Measurements from ENCODE around the gene RPH3AL.
A peak's percentile ranks its signal among the peaks of the same experiment; 100 is the strongest.

RPH3AL gene

GRCh38 chr17:193841-194806 is 158.5 kb downstream of the RPH3AL start:
- DNase-seq, result peak; percentile 33

DNA sequence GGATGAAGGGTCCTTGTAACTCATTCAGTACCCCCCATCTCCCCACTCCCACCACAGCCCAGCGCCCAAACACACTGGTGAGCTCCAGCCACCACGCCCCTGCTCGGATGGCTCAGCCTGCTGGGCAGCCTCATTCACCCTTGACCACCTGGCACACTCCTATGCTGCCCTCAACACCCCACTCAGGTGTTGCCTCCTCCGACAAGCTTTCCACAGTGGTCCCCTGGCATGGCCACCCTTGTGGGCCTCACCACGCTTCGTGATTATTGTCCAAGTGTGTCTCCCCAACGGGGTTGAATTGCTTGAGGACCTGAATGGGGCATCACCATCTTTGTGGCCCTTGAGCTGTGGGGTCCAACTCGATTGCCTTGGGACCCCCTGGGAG is 159.2 kb downstream of the RPH3AL start:
- DNase-seq, result no peak

DNA sequence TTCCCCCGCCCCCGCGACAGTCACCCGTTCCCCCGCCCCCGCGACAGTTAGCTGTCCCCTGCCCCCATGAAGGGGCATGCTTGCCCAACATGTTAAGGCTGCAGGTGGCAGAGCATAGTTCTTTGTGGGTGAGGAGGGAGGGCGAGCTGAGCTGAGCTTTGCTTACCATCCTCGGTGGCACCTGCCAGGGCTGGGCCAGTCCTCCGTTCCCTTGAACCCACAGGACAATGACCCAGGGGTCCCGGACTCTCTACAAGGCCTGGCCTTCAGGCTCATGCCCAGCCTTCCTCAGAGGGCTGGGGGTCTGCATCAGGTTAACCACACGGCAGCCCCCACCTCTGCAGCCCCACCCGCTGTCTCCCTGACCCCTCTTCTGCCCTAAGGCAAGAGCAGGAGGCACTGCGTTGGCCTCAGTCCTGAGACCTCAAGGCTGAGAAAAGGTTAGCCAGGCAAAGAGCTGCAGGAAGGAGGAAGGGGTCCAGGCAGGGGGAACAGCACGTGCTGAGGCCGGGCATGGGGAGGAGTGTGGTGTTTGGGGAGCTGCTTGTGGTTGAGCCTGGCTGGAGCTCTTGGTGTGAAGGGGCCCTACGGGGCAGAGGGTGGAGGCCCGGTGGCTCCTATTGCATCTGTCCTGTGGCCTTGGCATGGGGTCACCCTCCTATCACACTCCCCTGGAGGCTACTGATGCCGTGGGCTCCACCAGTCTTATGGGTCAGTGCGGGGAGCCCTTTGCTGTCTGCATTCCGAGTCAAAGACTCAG is 159.8 kb downstream of the RPH3AL start:
- DNase-seq, result no peak

- no peak for DNase-seq
These were observed 163.2 kb downstream of the RPH3AL start for GRCh38 chr17:189444-189843.

GRCh38 chr17:187130-187529 is 165.5 kb downstream of the RPH3AL start:
- DNase-seq, result no peak

- DNase-seq, result no peak
These were observed 167.0 kb downstream of the RPH3AL start for GRCh38 chr17:185445-186138.

DNA sequence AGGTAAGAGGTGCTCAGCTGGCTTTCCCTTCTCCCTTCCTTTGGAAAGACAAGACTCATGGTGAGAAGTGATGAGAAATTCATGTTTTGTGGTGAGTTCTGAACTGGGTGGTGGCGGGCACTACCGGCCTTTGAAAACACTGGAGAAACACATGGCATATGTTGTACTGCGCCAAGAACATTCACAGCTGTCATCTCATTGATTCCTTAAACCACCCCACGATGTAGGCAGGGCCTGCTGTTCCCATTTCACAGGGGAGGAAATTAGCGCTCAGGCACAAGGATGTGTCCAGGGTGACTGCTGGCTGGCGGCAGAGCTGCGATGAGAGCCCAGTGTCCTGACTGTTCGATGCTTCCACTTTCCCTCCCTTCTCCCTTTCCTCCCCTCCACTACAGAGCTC is 169.6 kb downstream of the RPH3AL start:
- DNase-seq, result no peak

DNA sequence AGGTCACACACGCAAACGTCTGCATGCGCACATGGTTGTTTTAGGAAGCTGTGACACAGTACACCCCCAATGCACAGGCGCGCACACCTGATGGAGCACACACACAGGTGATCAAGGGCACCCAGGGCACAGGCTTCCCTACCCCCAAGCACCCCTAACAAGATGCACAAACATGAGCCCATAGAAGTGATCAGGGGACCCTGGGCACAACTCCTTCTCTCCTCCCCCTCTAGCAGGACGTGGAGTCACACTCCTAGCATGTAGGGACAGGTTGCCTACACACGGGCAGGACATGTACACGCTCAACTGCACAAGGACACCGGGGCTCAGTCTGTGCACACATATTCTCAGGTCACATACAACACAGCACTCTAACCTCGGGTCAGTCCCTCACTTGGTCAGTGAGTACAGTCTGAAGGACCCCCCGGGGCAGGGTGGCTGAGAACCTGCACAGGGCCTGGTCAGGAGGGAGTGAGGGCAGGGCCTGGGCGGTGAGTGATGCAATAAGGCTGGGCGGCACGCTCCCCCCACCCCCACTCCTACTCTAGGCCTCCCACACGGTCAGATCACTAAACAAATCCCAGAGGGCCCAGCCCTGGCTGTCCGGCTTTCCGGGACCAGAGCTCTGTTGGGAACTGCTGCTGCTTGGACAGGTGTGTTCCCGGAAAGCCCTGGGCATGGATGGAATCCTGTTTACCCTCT is 170.4 kb downstream of the RPH3AL start:
- no peak for DNase-seq

- peak; percentile 35 for DNase-seq
These were observed 171.2 kb downstream of the RPH3AL start, which contains the start of gene DOC2B for GRCh38 chr17:181245-182049. TSS of gene DOC2B (minus strand) at chr17:181650. CDS start at chr17:181479, 171 bp downstream.

DNA sequence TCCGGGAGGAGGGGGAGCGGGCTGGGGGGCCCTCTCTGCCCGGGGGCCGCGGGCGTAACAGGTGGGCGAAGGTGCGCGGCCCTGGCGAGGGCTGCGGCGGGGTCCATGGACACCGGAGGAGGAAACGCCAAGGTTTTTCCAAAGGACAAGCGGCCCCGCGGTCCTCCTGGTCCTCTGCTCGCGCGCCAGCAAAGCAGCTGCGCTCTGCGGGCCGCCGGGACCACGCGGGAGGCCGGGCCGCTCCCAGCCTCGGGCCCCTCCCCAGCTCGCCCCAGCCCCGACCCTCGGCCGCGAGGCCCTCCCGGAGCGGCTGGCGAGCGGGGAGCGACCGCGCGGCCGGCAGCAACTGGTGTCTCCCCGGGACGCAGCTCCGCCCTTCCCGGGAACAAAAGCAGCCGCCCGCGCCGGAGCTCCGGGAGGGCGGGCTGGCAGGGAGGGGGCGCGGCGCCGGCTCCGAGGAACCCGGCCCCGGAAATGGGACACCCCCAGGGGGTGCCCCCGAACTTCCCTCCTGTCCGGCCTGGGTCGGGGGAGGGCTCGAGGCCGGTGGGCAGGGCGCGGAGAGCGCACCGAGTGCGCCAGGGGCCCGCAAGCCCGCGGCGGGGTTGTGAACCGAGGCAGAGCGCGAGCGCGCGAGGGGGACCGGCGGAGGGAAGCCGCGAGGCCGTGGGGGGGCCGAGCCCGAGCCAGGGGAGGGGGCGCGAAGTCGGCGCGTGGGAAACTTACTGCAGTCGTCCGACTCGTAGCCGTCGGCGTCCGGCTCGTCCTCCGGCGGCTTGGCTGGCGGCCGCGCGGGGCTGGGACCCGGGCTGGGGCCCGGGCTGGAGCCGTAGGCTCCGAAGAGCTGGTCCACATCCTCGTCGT is 172.0 kb downstream of the RPH3AL start:
- no peak for DNase-seq

GRCh38 chr17:179781-180380 is 172.7 kb downstream of the RPH3AL start:
- no peak for DNase-seq

- no peak for DNase-seq
These were observed 173.6 kb downstream of the RPH3AL start for GRCh38 chr17:179066-179432.

- no peak for DNase-seq
These were observed 174.1 kb downstream of the RPH3AL start for GRCh38 chr17:178292-179065.

DNA sequence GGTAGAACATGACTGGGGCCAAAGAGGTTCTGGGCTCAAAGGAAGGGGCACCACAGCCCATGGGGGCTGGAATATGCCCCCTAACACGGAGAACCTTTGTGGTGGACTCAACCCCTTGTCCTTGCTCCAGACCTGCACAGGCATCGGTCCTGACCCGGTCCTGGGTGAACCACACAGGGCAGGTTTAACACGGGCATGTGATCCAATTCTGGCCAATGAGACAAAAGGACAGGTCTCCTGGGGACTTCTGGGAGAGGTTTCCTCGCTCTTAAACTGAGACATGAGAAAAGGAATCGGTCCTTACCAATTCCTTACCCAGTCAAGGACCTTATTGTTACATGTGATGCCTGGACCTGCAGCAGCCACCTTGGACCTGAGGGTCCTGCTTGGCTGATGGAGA is 174.8 kb downstream of the RPH3AL start:
- DNase-seq, result no peak

GRCh38 chr17:177155-177554 is 175.5 kb downstream of the RPH3AL start:
- DNase-seq, result no peak

DNA sequence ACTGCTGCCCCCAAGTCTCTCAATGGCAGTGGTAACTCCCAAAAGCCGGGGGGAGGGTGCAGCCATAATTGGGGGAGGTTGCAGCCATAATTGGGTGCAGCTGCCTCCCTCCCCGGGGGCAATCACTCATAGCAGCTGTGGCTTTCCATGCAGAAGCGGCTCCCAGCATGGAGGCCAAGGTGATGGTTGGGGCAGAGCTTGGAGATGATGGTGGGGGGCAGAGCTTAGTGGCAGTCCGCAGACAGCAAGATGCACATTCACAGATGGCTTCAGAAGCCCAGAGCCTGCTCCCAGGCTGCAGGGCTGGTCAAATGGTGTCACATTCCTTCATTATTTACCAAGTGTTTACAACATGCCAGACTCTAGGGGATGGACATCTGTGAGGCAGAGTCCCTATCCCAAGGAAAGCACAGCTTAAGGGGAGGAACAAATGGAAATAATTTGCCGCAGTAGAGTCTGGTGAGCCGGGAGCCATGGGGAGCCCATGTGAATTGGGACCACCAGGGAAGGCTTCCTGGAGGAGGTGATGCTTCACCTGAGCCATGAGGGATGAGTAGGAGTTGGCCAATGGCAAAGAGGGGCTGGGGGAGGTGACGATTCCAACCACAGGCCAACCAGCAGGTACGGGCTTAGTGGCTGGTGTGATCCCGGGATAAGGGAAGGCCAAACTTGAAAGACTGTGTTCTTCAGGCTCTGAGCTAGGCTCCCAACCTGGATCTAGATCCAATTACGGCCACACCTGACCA is 179.3 kb downstream of the RPH3AL start:
- DNase-seq, result no peak

DNA sequence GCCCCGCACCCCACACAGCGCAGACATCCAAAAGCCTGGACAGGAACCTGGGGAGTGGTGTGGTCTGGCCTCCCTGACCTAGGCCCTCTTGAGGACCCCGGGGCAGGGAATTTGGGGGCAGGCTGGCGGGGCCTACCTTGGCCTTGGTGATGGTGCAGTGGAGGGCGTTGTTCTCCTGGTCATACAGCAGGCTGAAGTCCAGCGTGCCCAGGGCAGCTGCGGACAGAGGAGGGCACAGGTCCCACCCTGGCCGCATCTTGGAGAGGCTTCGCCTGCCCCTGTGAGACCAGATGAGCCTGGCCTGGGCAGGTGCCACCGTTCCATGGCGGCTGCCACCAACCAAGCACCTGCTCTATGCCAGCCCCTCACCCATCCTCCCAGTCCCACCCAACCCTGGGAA is 180.2 kb downstream of the RPH3AL start:
- no peak for DNase-seq

DNA sequence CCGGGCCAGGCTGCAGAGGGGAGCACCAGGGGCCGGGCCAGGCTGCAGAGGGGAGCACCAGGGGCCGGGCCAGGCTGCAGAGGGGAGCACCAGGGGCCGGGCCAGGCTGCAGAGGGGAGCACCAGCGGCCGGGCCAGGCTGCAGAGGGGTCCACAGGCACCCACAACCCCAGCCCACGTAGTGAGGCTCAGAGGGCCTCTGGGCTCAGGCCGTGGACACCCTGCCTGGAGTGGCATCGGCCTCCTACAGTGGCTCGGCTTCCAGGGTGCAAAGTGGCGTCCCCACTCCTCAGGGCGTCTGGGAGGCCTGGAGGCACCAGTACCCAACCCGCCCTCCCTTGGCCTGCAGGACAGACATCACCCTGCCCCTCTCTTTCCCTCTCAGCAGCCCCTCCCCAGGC is 180.7 kb downstream of the RPH3AL start:
- DNase-seq, result no peak

- DNase-seq, result no peak
These were observed 182.4 kb downstream of the RPH3AL start for GRCh38 chr17:170130-170670.
